GM18873 (cell line): Measurements from ENCODE around the gene EFHD2.
"Not testable (repeated sequence)": the region's sequence is repeated elsewhere in the genome, so short reads cannot be mapped to it uniquely, and the experiment has no call there.

Source experiments
- ATAC-seq: cut with Tn5 transposase; IDR thresholded peaks from one replicate; pipeline ENCODE4 v1.9.1; 2021; ENCODE audit warnings: mild to moderate bottlenecking, moderate library complexity, moderate number of reproducible peaks; ENCODE audit not compliant: unreplicated experiment, low FRiP score

EFHD2 gene

DNA sequence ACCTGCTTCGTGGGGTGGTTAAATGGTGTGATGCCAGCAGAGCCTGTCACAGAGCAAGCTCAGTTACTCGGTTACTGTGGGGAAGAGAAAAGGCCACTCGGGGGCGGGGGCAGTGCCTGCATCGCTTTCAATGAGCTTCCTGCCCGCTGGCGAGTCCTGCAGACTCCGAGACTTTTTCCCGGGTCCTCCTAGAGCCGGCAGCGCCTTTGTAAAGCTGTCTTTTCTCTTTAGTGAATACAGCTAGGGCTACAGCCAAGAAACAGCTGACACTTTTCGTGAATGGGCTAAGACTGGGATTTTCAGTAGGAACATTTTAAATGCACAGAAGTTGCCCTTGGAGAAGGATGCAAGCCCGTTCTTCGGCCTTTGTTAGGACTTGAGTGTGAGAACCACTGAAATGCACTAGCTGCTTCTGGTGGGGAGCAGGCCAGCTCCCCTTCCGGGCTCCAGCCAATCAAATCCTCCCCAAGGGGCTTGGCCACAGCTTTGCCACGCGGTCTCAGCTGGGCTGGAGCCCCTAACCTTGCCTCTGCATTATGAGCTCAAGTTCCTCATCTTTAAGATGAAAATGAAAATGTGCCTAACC, 23.4 kb upstream of the EFHD2 start:
- no peak for ATAC-seq

DNA sequence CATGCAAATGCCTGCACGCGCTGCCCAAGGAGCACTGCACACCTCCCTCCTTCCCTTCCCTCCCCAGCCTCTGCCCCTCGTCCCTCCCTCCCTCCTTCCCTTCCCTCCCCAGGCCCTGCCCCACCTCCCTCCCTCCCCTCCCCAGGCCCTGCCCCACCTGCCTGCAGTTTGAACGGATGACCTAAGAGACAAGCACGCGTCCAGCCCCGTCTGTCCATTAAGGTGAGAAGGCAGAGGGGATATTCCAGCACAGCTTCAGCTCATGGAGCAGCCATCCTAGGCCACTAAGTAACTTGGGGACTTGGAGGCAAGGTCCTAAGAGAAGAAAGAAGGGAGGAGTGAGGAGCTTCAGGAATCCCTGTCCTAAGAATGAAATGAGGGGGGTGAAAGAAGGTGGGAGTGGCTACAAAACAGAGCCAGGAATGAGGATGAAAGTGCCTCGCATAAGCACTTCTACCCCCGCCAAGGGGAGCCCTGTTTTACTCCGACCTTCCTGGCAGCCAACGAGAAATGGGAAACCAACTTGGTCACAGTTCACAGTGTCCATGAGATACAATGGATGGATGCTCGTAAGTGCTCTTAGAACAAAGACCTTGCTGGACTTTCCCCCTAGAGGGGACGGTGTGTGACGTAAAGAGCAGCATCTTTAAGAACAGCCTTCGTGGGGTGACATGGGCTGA, 21.3 kb upstream of the EFHD2 start:
- ATAC-seq: no peak

DNA sequence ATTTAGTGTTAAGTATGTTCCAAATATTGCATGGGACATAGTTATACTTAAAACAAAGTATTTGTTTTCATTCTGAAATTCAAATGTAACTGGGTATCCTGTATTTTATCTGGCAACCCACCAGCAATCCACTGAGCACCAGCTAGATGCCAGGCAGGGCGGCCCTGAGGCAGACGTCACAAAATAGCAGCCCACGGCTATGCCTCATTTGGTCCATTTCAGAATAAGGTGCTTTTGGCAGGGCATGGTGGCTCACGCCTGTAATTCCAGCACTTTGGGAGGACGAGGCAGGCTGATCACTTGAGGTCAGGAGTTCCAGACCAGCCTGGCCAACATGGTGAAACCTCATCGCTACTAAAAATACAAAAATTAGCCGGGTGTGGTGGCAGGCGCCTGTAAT, 19.9 kb upstream of the EFHD2 start:
- ATAC-seq: not testable (repeated sequence)

DNA sequence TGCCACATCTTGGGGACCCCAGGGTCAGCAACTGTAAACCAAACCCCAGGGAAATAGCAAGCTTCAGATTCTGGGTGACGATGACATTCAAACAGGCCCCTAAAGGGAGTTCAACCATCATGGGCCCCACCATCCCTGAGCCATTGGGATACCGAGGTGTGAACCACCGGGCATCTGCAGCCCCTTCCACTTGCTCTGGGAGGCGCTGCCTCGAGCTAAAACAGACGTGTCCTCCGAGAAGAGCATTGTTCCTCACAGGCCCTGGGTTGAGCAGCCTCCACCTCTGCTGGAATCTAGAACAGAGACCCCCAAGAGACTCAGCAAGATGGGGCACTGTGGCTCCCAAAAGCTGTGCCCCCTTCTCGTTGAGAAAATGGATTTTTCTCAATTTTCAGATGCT, 19.0 kb upstream of the EFHD2 start:
- no peak for ATAC-seq

DNA sequence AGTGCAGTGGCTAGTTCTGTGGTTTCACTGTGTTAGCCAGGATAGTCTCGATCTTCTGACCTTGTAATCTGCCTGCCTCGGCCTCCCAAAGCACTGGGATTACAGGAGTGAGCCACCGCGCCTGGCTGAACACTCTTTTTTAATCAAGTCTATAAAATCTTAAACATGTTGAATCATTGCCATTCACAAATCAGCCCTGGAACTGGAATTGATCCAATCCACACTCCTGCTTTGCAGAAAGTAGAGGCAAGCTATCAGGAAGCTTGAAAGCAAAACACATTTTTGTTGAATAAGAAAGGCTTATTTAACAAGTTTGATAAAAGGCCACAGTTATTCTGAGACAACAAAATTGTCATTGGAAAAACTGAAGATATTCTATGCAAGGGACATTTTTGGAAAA, 18.3 kb upstream of the EFHD2 start:
- no peak for ATAC-seq

DNA sequence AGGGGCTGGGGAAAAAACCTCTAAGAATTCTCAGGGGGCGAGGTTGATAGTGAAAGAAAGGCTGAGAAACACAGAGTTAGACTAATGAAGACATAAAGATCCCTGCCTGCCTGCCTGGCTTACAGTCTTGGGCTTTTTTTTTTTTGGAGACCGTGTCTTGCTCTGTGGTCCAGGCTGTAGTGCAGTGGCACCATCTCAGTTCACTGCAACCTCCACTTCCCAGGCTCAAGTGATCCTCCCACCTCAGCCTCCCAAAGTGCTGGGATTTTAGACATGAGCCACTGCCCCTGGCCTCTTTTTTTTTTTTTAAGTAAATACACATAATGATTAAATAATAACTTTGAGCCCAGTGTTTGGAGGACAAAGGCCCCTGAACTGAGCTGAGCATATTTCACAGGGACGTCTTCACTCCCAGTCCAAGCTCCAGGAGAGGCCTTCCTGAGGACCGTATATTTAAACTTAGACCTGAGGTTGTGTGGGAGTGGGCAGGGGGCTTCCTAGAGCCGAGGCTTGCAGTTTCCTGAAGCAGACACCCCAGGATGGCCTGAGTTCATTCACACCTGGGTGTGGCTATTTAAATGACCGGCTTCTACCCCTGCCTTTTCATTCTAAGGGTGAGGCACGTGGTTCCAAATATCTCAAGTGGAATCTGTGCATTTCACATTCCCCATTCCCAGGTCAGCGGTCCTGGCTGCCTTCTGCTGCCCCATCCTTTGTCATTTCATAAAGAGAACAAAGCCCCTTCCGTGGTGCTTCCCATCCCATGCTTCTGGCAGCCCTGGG, 16.0 kb upstream of the EFHD2 start:
- ATAC-seq: no peak

DNA sequence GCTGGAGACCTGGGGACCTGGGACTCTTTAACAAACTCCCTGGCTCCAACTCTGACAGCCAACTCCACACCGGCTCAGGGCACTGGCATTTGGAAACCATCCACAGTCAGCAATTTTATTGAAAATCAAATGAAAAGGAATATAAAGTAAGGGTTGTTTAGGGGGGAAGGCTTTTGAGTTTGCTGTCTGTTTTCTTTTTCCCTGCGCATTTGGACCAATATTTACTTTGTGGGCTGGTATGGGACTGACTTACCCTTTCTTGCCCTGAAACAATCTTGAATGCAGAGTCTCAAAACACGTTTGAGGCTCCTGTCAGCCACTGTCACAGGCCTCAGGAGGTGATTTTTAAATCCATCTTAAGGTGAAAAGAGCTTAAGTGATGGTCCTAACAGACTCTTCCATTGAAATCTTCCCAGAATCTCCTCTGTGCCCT, 15.4 kb upstream of the EFHD2 start:
- ATAC-seq: no peak

DNA sequence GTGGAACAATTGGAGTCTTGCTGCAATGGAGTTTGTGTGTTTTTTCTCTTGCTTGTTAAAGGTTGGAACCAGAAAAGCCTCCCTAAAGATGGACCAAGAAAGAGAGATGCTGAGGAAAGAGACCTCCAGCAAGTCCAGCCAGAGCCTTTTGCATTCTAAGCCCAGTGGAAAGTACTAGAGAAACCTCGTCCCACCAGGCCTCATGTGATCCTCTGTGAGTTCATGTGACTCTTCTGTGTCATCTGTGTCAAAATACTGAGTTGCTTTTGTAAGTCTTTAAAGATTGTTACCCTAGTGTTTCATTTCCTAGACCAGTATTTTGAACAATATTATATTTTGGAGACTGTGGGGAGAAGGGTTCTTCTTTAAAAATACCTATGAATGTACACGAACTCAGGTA, 12.5 kb upstream of the EFHD2 start:
- ATAC-seq: no peak

DNA sequence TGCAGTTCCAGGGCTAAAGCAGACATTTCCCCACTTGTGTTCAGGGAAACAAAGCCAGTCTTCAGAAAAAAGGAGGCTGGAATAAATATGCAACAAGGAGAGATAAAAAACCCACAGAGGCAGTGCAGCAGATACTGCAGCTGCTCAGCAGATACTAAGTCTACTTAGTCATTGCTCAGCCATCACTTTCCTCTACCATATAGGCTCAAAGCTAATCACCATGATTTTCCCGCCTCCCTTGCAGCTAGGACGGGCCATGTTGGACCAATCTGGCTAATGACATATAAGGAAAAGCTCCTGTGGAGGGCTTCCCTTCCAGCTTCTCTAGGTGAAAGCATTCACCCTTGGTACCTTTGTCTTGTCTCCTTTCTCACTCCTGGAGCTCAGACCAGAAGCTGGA, 10.0 kb upstream of the EFHD2 start:
- ATAC-seq: no peak

DNA sequence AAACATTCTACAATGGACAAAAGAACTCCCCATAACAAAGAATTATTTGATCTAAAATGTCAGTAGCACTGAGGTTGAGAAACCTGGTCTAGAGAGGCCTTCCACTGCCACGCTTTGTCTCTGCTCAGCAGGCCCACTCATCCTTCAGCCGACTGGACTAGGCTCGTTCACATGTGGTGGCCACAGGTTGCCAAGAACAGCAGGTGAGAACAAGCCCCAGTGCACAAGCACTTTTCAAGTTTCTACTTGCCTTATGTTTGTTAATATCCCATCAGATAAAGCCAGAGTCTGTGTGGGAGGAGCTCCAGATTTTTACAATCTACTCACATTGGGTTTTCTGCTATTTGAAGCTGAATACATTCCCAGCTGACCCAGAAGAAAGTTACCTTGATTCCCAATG, 9.1 kb upstream of the EFHD2 start:
- ATAC-seq: no peak

DNA sequence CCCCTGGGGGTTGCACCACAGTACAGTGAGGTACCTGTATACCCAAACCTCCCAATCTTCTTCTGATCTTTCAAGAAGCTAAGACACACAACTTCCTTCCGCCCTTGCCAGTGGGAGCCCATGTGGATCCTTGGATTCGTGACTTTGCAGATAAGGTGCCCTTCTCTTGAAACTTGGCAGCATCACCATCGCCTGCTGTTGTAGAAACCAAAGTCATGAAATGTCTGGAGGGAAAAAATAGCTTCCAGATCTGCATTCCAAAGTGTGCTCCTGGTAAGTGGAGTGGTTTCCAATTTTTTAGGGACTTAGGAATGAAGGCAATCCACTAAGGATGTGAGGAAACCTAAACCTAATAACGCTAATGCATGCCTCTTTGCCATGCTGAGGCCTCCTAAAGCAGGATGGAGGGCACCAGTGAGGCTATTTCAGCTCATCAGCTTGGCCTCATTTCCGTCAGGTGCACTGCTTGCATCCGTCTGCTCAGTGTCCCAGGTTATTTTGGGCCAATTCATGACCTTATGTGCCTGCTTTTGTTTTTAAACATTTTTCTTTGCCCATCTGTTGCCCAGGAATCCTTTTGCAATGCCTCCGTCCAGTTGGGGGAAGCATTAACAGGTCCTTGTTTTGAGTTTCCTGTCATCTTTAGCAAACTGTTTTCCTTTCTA, 8.2 kb upstream of the EFHD2 start:
- no peak for ATAC-seq

DNA sequence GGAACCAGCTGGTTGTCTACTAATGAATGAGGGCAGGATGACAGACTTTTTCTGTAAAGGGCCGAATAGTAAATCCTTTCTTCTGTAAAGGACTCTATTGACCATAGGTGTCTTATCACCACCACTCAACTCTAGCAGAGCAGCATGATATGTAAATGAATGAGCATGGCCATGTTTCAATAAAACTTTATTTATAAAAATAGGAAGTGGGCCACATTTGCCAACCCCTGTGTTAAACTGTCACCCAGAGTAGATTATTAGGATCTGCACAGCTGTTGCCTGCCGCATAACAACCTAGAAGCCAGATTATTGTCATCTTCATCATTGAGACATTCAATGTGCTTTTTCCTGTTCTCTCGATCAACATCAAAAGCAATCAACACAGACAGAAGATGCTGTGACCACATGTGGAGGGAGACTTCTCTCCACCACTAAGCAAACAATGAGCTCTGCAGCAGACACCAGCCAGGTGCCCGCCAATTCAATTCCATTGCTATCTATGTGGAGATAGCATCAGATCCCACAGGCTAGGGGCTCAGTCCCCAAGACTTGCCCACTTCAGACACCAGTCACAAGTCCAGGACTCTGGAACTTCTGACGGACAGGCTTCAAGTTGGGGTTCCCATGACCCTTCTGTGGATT, 6.8 kb upstream of the EFHD2 start:
- ATAC-seq: no peak

DNA sequence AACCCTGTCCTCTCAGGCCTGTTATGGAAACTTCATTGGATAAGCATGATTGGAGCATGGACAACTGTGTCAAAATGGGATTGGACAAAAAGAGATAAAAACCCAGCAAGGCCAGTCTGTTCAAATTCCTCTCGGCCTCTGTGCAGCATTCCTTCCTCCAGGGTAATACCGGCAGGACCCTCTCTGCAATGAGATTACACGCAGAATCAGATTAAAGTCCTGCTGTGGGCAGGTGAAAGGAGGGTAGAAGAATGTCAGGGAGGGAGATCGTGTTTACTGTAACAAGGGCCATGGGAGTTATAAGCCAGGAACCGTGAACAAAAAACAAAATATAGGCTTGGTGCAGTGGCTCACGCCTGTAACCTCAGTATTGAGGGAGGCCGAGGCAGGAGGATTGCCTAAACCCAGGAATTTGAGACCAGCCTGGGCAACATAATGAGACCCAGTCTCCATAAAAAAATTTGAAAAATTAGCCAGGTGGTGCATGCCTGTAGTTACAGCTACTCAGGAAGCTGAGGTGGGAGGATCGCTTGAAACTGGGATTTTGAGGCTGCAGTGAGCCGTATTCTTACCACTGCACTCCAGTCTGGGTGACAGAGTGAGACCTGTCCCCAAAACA, 5.6 kb upstream of the EFHD2 start:
- ATAC-seq: no peak

DNA sequence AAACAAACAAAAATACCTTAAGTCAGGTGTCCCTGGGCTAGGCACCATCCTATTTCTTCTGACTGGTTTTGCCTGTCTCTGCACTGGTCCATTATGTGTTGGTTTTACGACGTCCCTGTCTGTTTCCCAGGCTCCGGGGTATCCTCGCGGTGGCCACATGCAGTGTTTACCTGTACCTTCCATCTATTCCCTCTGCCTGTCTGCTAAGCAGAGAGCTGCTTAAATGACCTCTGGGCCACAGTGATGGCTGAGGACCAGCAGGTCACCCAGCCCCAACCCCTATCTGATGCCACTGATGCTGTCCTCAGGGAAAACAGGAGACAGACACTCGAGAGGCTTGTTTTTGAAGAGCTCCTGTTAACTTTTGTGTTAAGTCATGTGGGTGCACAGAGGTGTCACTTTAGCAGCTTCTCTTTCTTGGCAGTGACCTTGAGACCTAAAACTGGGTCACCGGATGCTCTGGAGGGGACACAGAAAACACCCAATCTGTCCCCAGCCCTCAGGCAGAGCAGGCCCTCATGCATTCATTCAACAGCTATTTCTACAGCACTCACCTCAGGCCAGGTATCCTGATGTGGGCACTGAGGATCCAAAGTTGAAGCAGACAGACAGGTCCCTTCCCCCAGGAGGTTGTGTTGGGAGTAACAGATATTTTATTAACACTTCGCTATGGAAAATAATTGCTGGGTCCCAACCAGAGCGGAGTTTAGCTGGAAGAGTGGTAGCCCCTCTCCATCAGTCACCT, 4.4 kb upstream of the EFHD2 start:
- no peak for ATAC-seq

DNA sequence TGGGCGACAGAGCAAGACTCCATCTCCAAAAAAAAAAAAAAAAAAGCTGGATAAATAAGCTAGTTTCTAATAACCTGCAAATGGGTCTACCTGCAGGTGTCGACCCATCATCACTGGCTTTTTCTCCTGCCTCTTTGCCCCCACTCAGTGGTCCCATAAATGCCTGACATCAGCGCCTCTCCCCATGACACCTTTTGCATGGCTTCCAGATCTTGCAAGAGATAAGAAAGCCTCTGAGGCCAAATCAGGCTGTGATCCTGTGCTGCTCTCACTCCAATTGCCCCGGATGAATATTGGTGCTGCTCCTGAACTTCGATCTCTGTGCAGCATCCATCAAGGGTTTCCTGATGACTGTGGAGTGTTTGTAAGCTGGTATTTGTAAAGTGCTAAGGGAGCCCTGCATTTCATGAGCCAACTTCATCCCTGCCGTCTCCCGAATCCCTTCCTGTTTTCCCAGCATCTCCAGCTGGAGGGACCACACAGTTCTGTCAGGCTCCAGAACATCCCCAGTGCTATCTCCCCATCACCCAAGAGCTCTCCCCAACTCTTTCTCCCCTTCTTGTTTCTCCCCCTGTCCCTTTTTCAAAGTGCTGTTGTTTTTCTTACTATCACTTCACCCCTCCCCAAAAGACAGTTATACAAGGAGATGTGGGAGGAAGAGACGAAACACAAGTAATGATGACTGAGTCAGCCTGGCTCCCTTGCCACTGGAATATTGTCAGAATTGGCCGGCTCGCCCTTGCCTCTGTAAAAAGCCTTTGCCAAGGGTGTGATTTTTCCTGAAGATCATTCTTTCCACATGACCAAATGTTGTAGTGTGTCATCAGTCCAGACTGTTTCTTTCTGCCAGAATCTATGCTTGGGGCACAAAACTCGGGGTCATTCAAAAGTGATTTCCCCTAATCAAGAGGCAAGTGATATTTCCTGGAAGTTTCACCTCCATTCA, 2.8 kb upstream of the EFHD2 start:
- ATAC-seq: no peak

DNA sequence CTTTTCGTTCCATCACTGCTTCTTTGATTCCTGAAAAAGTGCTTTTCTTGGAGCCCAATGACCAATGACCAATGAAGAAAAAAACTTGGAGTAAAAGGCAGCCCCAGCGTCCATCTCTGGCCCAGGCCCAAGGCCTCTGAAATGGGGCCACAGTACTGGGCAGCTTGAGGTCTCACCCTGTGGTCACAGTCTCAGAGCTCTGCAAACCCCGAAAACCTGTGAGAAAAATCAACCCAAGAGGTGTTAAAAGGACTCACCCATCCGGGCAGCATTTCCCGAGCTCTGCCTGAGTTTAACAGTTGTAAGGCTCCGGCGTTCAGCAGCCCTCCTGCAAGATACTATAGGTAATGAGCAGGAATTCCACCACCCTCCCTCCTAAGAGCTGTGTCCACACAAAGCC, 2.1 kb upstream of the EFHD2 start:
- no peak for ATAC-seq

DNA sequence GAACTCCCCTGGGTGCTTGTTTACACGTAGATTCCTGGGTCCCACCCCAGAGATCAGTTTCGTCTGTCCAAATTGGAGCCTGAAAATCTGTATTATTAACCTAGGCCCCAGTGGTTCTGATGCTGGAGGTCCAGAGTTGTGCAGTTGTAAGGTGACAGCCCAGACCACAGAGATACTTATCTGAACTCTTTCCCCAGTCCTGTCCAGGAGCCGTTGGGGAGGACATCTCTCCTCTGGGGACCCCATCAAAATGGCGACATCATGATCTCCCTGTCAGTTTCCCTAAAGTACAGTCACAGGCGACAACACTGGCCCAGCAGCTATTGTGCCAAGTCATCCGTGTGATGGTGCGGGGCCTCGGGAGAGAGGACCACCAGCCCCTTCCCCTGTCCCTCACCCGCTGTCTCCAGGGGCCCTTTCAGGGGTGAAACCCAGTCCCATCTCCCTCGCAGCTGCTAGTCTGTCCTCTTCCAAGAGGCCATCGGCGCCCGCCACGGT, 749 bp upstream of the EFHD2 start:
- no peak for ATAC-seq

DNA sequence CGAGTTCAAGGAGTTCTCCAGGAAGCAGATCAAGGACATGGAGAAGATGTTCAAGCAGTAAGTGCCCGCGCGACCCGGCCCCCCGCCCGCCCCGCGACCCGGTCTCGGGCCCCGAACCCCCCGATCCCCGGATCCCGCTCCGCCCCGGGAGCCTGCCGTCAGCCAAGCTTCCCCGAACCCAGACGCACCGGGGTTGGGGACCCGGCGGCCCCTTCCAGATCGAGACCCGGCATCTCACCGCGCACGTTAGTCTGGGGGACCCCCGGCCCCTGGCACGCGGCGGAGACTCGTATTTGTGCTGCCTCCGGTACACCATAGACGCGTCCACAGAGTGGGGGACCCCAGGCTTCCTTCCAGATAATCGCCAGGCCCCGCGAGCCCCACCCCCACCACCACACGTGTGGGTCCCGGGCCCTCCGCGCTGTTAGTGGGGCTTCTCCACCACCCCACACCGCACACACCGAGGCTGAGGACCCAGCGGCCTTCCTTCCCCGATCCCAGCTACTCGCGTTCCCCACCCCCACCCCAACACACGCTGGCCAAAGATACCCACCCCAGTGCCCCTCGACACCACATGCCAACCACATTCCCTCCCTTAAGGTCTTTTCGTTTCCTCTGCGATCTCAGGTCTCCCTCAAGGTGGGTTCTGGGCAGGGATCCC, 665 bp downstream of the EFHD2 start:
- ATAC-seq: no peak
